HUES64 (cell line): ENCODE measurements around the gene CEP83.
A peak's percentile ranks its signal among the peaks of the same experiment; 100 is the strongest.
"Not testable (repeated sequence)": the region's sequence is repeated elsewhere in the genome, so short reads cannot be mapped to it uniquely, and the experiment has no call there.

Experiments used
- H3K27ac ChIP-seq: 2 replicates; pipeline ENCODE4 v1.7.0; 2013; ENCODE audit warnings: low read depth, low read length, inconsistent platforms
- H3K27me3 ChIP-seq: 2 replicates; pipeline ENCODE4 v1.6.1; 2013; ENCODE audit warnings: mild to moderate bottlenecking, low read length; ENCODE audit not compliant: insufficient read depth
- H3K36me3 ChIP-seq: 2 replicates; pipeline ENCODE4 v1.6.1; 2013; ENCODE audit warnings: mild to moderate bottlenecking, low read length; ENCODE audit not compliant: insufficient read depth
- H3K4me1 ChIP-seq: 2 replicates; pipeline ENCODE4 v1.6.1; 2013; ENCODE audit warnings: mild to moderate bottlenecking, low read length, moderate library complexity; ENCODE audit not compliant: insufficient read depth
- H3K4me3 ChIP-seq: 2 replicates; pipeline ENCODE4 v1.5.1; 2013; ENCODE audit warnings: mild to moderate bottlenecking, low read length, moderate library complexity
- H3K9ac ChIP-seq: 2 replicates; pipeline ENCODE4 v1.6.1; 2013; ENCODE audit warnings: mild to moderate bottlenecking, low read depth, low read length
- H3K9me3 ChIP-seq: 2 replicates; pipeline ENCODE4 v1.6.1; 2013; ENCODE audit warnings: low read depth, low read length; ENCODE audit not compliant: insufficient read depth
- WGBS: fragments of 150-250, 120-280 bp; methylation state at CpG from one replicate; pipeline ENCODE4 v1.1.7; 2013; ENCODE audit warnings: missing lambda C conversion rate; 5-methylcytosine and 5-hydroxymethylcytosine counted together

CEP83 gene

GRCh38 chr12:94430304-94430703, 29.4 kb downstream of the CEP83 start:
- H3K36me3 ChIP-seq = 0 out of 2 replicates have a peak, but pooled peaks cover 2% of the 10 kb centered on the region
- peaks cover 4% of the 10 kb centered on the region for H3K9me3 ChIP-seq
- H3K27me3 ChIP-seq = no peaks in the 10 kb centered on the region
- H3K9ac ChIP-seq = no peak overlapping the region
- H3K27ac ChIP-seq = no peak overlapping the region
- H3K4me1 ChIP-seq = peaks cover 48% of the 10 kb centered on the region
- no peak overlapping the region for H3K4me3 ChIP-seq

- Histone ChIP-seq H3K4me1 (peaks cover 46% of the 10 kb centered on the region), H3K27me3 (no peaks in the 10 kb centered on the region), H3K9ac (peak overlapping the region; percentile 5; the same call in 1 of the 2 replicates), H3K27ac (peak overlapping the region; percentile 37; the same call in 1 of the 2 replicates), H3K9me3 (peaks cover 8% of the 10 kb centered on the region), H3K4me3 (no peak overlapping the region), H3K36me3 (0 out of 2 replicates have a peak, but pooled peaks cover 3% of the 10 kb centered on the region)
Observed at GRCh38 chr12:94429633-94430032, 30.0 kb downstream of the CEP83 start.

- Histone ChIP-seq H3K4me1 (peaks cover 46% of the 10 kb centered on the region), H3K27me3 (no peaks in the 10 kb centered on the region), H3K9ac (peak overlapping the region; percentile 5; the same call in 1 of the 2 replicates), H3K4me3 (no peak overlapping the region), H3K9me3 (peaks cover 11% of the 10 kb centered on the region), H3K36me3 (0 out of 2 replicates have a peak, but pooled peaks cover 3% of the 10 kb centered on the region), H3K27ac (peak overlapping the region; percentile 37; the same call in 1 of the 2 replicates)
- 71% methylated on average over 2 of the region's 2 CpGs for WGBS
Observed at GRCh38 chr12:94429191-94429590, 30.5 kb downstream of the CEP83 start.

GRCh38 chr12:94427501-94428381, 31.9 kb downstream of the CEP83 start:
- Histone ChIP-seq H3K4me3 (no peak overlapping the region), H3K27ac (peak overlapping the region; percentile 24; the same call in 1 of the 2 replicates), H3K9ac (no peak overlapping the region), H3K36me3 (peaks cover 12% of the 10 kb centered on the region; the same call in 1 of the 2 replicates), H3K27me3 (no peaks in the 10 kb centered on the region), H3K4me1 (peaks cover 42% of the 10 kb centered on the region), H3K9me3 (peaks cover 25% of the 10 kb centered on the region)
- 79% methylated on average over 3 of the region's 3 CpGs for WGBS

- H3K9me3 ChIP-seq = peaks cover 42% of the 10 kb centered on the region
- peak overlapping the region; percentile 44; the same call in 1 of the 2 replicates for H3K9ac ChIP-seq
- H3K4me3 ChIP-seq = no peak overlapping the region
- WGBS = 56% methylated on average over 3 of the region's 3 CpGs
- peaks cover 23% of the 10 kb centered on the region for H3K36me3 ChIP-seq
- no peaks in the 10 kb centered on the region for H3K27me3 ChIP-seq
- H3K4me1 ChIP-seq = peaks cover 42% of the 10 kb centered on the region
- H3K27ac ChIP-seq = peak overlapping the region; percentile 84
Observed at GRCh38 chr12:94426049-94426448, 33.6 kb downstream of the CEP83 start.

GRCh38 chr12:94424830-94425229, 34.8 kb downstream of the CEP83 start:
- H3K27me3 ChIP-seq, H3K27ac ChIP-seq, H3K9ac ChIP-seq: not testable (repeated sequence)
- peaks cover 42% of the 10 kb centered on the region for H3K9me3 ChIP-seq
- WGBS = 93% methylated on average over 5 of the region's 5 CpGs
- peaks cover 40% of the 10 kb centered on the region for H3K4me1 ChIP-seq
- H3K4me3 ChIP-seq = peak overlapping the region; percentile 39
- peaks cover 23% of the 10 kb centered on the region for H3K36me3 ChIP-seq

- Histone ChIP-seq H3K4me3 (no peak overlapping the region), H3K36me3 (peaks cover 23% of the 10 kb centered on the region), H3K9ac (no peak overlapping the region), H3K27ac (no peak overlapping the region), H3K9me3 (peaks cover 45% of the 10 kb centered on the region), H3K27me3 (no peaks in the 10 kb centered on the region), H3K4me1 (peaks cover 13% of the 10 kb centered on the region)
- WGBS = 93% methylated on average over 5 of the region's 5 CpGs
Observed at GRCh38 chr12:94421868-94422740, 37.6 kb downstream of the CEP83 start.

- Histone ChIP-seq H3K9ac (no peak overlapping the region), H3K27ac (no peak overlapping the region), H3K27me3 (no peaks in the 10 kb centered on the region), H3K9me3 (peaks cover 28% of the 10 kb centered on the region), H3K4me3 (no peak overlapping the region), H3K36me3 (peaks cover 13% of the 10 kb centered on the region), H3K4me1 (peaks cover 11% of the 10 kb centered on the region)
- WGBS = no CpG with 5 or more reads among the region's 1 CpG
Observed at GRCh38 chr12:94418517-94418916, 41.1 kb downstream of the CEP83 start.

- 83% methylated on average over 2 of the region's 2 CpGs for WGBS
- no peak overlapping the region for H3K9ac ChIP-seq
- peaks cover 11% of the 10 kb centered on the region for H3K4me1 ChIP-seq
- no peaks in the 10 kb centered on the region for H3K27me3 ChIP-seq
- peaks cover 9% of the 10 kb centered on the region for H3K9me3 ChIP-seq
- H3K27ac ChIP-seq = no peak overlapping the region
- no peak overlapping the region for H3K4me3 ChIP-seq
- peaks cover 4% of the 10 kb centered on the region for H3K36me3 ChIP-seq
Observed at GRCh38 chr12:94416613-94417012, 43.1 kb downstream of the CEP83 start.

- Histone ChIP-seq H3K9me3 (0 out of 2 replicates have a peak, but pooled peaks cover 3% of the 10 kb centered on the region), H3K9ac (no peak overlapping the region), H3K36me3 (peaks cover 16% of the 10 kb centered on the region), H3K27ac (no peak overlapping the region), H3K4me3 (no peak overlapping the region), H3K4me1 (peaks cover 11% of the 10 kb centered on the region), H3K27me3 (no peaks in the 10 kb centered on the region)
Observed at GRCh38 chr12:94415066-94415465, 44.6 kb downstream of the CEP83 start.
